A549 treated with CpdA at 1 μM for 4 hours (cell line): ENCODE data around the gene SPATA24. TPM values are rescaled to one million over a fixed set of nuclear protein-coding genes. Genes with fewer than 3 reads are reported as not detected.

ENCODE experiments used
- total RNA-seq: library from RNA; stranded (reverse); fragments of 200-300 nt; extraction: Qiagen RNA extraction; gene quantifications from 5 replicates; pipeline ENCODE4 v1.2.3, GENCODE V29; 2022; ENCODE audit warnings: low read depth

SPATA24 gene, protein sequence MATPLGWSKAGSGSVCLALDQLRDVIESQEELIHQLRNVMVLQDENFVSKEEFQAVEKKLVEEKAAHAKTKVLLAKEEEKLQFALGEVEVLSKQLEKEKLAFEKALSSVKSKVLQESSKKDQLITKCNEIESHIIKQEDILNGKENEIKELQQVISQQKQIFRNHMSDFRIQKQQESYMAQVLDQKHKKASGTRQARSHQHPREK
- total RNA-seq, result 4.7 to 5.7 TPM (median 5.3 TPM) in 5 replicates

DNA sequence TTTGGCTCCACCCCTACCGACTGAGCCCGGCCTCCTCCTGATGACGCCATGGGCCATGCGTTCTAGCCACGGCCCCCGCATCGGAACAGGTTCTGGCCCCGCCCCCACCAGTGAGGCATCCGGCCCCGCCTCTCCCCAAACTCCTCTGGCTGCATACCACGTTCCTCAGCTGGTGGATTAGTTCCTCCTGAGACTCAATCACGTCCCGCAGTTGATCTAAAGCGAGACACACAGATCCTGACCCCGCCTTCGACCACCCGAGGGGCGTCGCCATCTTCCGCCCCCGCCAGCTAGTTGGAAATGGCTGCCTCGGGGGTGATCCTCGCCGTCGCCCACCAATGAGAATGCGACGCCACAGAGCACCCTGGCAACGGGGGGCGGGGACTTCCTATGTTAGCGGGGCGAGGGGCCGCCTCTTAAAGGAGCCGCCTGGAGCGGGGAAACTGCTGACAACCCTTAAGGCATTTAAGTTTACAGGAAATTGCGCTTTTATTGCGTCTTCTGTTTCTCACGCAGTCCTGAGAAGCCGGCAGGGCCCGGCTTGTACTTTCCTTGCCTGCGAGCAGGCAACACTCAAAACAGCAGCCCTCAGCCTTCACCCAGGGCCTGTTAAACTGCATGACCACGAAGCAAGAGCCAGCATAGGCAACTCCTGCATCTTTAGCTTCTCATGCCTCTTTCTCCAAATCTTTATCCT, at the start of gene SPATA24:
TSS of gene SPATA24 (minus strand) at position 303 of the 697 bp plus-strand sequence. CDS start at position 274, 29 bp downstream.

DNA sequence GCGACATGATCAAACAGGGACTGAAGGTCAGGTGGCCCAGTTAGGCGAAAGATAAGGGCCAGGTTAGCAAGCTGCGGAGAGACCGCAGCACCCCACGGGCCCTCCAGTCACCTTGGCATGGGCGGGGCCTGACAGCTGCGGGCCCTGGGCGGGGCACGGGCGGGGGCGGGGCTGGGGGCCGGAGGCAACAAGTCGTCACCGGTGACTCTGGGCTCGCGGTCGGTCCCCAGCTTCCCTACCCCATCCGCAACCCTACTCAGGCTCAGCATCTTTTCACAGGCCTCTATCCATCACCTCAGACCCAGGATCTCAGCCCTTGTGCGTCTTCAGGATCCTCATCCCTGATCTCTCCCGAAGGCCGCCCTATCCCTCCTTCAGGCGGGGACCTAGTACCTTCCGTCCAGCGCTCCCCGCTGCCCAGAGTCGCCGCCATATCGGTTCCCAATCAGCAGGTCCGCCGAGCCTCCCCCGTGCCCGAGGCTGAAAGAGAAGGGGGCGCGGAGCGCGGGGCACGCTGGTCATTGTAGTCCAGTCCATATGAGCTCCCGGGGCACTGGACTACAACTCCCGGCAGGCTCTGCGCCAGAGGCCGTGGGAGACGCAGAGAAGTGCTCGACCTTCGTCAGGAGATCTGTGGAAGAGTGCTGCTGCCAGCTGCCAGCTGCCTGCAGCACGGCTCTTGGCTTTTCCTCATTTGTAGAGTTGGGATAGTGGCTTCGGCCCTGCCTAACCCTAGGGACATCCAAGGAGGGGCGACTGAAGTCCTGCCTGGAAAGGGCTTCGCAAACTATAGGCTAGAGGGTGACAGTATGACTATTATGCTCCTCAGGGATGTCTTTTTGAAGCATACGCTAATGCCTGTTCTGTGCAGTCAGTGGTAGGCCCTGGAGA, 35.4 kb upstream of the SPATA24 start, which contains the start of gene DNAJC18:
TSS of gene DNAJC18 (minus strand) at position 513 of the 891 bp plus-strand sequence. CDS start at position 433, 80 bp downstream.

DNA sequence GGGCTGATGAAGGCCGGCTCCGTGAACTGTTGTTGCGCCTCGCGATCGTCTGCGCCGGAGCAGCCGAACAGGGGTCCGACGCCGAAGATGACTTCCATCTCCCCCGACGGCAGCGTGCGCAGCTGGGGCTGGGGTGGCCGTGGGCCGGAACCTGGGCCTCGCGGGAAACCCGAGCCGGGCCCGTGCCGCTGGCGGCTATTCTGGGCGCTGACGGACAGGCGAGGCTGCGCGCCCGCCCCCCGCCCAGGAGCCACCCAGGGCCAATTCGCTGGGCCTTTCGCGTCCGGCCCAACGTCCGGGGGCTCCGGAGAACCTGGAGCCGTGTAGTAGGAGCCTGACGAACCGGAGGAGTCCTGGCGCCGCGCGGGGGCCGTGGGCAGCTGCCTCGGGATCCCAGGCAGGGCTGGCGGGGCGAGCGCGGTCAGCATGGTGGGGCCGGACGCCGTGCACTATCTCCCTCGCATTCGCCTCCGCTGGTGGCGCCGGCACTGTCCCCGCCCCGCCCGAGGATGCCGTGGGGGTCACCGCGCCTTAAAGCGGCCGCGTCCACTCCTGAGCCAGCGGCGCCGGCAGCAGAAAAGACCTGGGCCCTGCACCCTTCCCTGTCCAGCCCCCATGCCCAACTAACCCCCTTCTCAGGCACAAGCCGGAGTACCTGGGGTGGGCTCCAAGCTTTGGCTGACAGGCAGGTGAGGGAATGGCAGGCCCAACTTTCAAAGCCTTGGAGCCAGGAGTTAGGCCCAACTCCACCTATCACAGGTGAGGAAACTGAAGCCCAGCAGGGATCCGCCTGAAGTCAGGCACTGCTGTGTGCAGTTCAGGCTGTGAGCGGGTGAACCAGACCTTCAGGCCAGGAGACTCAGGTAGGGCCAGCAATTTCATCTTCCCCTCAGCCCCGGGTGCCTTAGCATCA, 9.0 kb downstream of the SPATA24 start, which contains the start of gene PROB1:
TSS of gene PROB1 (minus strand) at position 451 of the 913 bp plus-strand sequence. CDS start at position 428, 23 bp downstream.

DNA sequence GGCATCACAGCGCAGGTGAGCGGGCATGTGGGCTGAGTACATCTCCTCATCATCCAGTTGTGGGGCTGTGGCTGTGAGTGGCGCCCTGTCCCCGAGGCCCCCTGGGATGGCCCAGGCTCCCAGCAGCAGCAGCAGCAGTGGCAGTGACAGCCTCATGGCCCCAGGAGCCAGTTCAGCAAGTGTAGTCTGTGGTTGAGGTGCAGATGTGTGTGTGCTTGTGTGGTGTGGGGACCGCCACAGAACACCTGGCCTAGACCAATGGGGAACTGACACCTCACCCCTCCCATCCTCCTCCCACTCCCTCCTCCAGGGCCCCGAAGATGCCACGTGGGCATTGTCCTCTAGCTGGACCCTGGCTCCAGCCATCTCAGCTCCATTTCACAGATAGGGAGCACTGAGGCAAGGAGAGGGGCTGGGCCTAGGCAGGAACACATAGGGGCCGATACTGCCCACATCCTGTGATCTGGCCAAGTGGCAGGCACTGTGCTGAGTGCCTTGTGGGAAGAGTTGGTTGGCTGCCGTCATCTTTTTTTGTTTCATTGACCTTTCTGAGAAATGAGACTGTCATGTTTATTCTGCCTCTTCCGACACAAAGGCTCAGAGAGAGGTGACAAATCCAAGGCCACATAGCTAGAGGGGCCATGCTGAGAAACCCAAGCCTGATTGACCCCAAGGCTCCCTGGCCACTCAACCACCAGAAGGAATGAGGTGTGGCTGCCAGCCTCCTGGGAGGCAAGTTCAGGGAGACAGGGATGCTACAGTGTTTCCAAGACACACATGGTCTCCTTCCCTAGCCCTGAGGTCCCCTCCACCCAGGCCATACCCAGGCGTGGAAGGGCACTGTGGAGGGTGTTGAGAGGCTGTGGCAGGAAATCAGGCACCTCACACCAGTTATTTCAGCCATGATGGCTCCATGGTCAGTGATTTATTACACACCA, 13.9 kb downstream of the SPATA24 start, which contains the start of gene MZB1:
TSS of gene MZB1 (minus strand) at position 213 of the 938 bp plus-strand sequence. CDS start at position 156, 57 bp downstream.

DNA sequence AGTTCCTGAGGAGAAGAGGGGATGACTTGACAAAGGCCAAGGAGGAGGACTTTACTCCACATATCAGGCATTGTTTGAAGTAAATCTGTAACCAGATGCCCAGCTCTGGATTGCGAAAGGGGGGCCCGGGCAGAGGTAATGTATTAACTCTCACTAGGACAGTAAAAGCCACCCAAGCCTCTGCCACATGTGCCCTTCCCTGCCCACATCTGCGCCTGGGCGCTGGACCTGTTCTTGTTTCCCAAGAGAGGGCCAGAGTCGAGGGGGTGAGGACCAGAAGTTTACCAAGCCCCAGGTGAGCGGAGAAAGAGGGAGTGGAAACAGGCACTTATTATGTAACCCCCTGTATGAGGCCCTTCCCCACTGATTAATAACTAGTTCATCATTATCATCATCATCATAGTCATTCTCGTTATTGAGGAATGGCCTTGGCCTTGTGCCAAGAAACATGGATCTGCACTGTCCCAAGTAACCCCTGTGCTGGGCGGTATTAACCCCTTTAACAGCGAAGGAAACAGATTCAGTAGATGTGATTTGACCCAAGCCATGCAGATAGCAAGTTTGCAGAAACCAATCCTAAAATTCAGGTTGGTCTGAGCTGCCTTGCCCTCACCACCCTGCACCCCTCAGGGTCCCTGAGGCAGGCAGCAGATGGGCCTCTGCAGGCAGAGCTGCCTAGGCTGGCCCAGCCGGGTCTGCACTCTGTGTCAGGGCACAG, 20.5 kb downstream of the SPATA24 start, which contains the start of gene SLC23A1:
TSS of gene SLC23A1 (minus strand) at position 23 of the 718 bp plus-strand sequence. CDS start 44 bp downstream, outside the sequence.

Other genes starting within 250 kb of the SPATA24 start
- gene SIL1, start 205.7 kb downstream of the SPATA24 start, total RNA-seq, result 24.5 to 27.2 TPM (median 26.5 TPM) in 5 replicates
- gene MATR3, start 110.3 kb downstream of the SPATA24 start, total RNA-seq, result 147 to 200 TPM (median 180 TPM) in 5 replicates
- 85.0 to 113 TPM (median 91.3 TPM) in 5 replicates for gene PAIP2, start 62.2 kb downstream of the SPATA24 start, total RNA-seq
- gene SLC23A1, start 20.8 kb downstream of the SPATA24 start, total RNA-seq, result 0.70 to 1.6 TPM (median 1.3 TPM) in 5 replicates
- 0.16 TPM in 1 of 5 replicates, not detected in the others for gene MZB1, start 14.2 kb downstream of the SPATA24 start, total RNA-seq
- 0.27 to 0.33 TPM (median 0.31 TPM) in 5 replicates for gene PROB1, start 9.0 kb downstream of the SPATA24 start, total RNA-seq
- gene DNAJC18, start 35.4 kb upstream of the SPATA24 start, total RNA-seq, result 6.4 to 9.4 TPM (median 8.4 TPM) in 5 replicates
- gene ECSCR, start 58.7 kb upstream of the SPATA24 start, total RNA-seq, result not detected in 5 replicates
- not detected in 5 replicates for gene SMIM33, start 66.9 kb upstream of the SPATA24 start, total RNA-seq
- gene STING1, start 78.7 kb upstream of the SPATA24 start, total RNA-seq, result 0.81 to 1.2 TPM (median 1.1 TPM) in 5 replicates
- gene UBE2D2, start 157.2 kb upstream of the SPATA24 start, total RNA-seq, result 110 to 155 TPM (median 155 TPM) in 5 replicates
- 19.6 to 27.7 TPM (median 26.3 TPM) in 5 replicates for gene CXXC5, start 244.3 kb upstream of the SPATA24 start, total RNA-seq